Ovary (tissue), 3 donors: ENCODE measurements around the gene ZSCAN10.

ENCODE experiments used
- CTCF ChIP-seq, 3 donors: fragments of 450-650 bp in 2 of 3; fragments of 200-600 bp in 1 of 3; IDR thresholded peaks; one replicate each; pipeline versions ENCODE4 v1.5.1 to v1.8.0; 2016 to 2022; ENCODE audit warnings: antibody characterized with exemption in 3 of 3, mild to moderate bottlenecking in 1 of 3
- EP300 ChIP-seq: sonication (generic); formaldehyde crosslinking; IDR thresholded peaks from one replicate; pipeline ENCODE4 v1.6.1; 2017; ENCODE audit warnings: antibody characterized with exemption
- POLR2A ChIP-seq: fragments of 450-650 bp; IDR thresholded peaks from one replicate; pipeline ENCODE4 v1.6.1; 2017; ENCODE audit warnings: antibody characterized with exemption, mild to moderate bottlenecking, moderate library complexity
- donor health status: DM: no; HTN: no; CAD: no.

- TF ChIP-seq POLR2A (no peak), CTCF (IDR thresholded peaks at IDR 0.05) (no peak), EP300 (no peak)
Measured at GRCh38 chr16:3068487-3068886, 30.6 kb downstream of the ZSCAN10 start.
